Heart right ventricle (tissue), 16 donors: ENCODE data around the gene CST3. TPM values are rescaled to one million over a fixed set of nuclear protein-coding genes. Genes with fewer than 3 reads are reported as not detected.
"Not testable (repeated sequence)": the region's sequence is repeated elsewhere in the genome, so short reads cannot be mapped to it uniquely, and the experiment has no call there.

Experiments used
- ATAC-seq, 8 donors: fragments of 200-7000 bp; cut with Tn5 transposase; one replicate each; pipeline ENCODE4 v1.9.1; 2020; ENCODE audit warnings: mild to moderate bottlenecking in 8 of 8, moderate library complexity in 8 of 8, moderate number of reproducible peaks in 1 of 8
- DNase-seq, 2 donors: peaks; one replicate each; pipeline ENCODE4 v3.0.0-alpha.2; 2020
- H3K27ac ChIP-seq, 10 donors: fragments of 200-600 bp; sonication (generic) in 2 of 10; one replicate each; pipeline versions ENCODE4 v1.5.0 to v1.8.0; 2020 to 2022; ENCODE audit warnings: mild to moderate bottlenecking in 3 of 10
- H3K27me3 ChIP-seq, 7 donors: fragments of 200-600 bp; one replicate each; pipeline ENCODE4 v1.8.0; 2021 to 2022; ENCODE audit warnings: mild to moderate bottlenecking in 2 of 7
- H3K36me3 ChIP-seq, 9 donors: fragments of 200-600 bp; sonication (generic) in 1 of 9; one replicate each; pipeline versions ENCODE4 v1.5.0 to v1.8.0; 2020 to 2022; ENCODE audit warnings: mild to moderate bottlenecking in 2 of 9
- H3K4me1 ChIP-seq, 9 donors: fragments of 200-600 bp; sonication (generic) in 1 of 9; one replicate each; pipeline versions ENCODE4 v1.5.0 to v1.8.0; 2020 to 2022; ENCODE audit warnings: mild to moderate bottlenecking in 4 of 9
- H3K4me3 ChIP-seq, 10 donors: fragments of 200-600 bp; sonication (generic) in 2 of 10; one replicate each; pipeline versions ENCODE4 v1.5.0 to v1.8.0; 2020 to 2022; ENCODE audit warnings: mild to moderate bottlenecking in 7 of 10, moderate library complexity in 2 of 10
- H3K9me3 ChIP-seq, 11 donors: fragments of 200-600 bp in 10 of 11; sonication (generic) in 2 of 11; one replicate each; pipeline versions ENCODE4 v1.5.0 to v1.8.0; 2013 to 2022; ENCODE audit warnings: mild to moderate bottlenecking in 2 of 11, control low read depth in 1 of 11, moderate library complexity in 1 of 11
- CTCF ChIP-seq, 9 donors: fragments of 200-600 bp; sonication (generic) in 2 of 9; IDR thresholded peaks; one replicate each; pipeline versions ENCODE4 v1.5.0 to v1.8.0; 2021 to 2022; ENCODE audit warnings: antibody characterized with exemption in 9 of 9, mild to moderate bottlenecking in 5 of 9, moderate library complexity in 1 of 9
- WGBS, 2 donors: extraction: QIAGEN DNeasy Blood & Tissue Kit; methylation state at CpG; one replicate each; pipeline ENCODE4 v1.1.7; 2013; ENCODE audit warnings: inconsistent platforms in 1 of 2; 5-methylcytosine and 5-hydroxymethylcytosine counted together
- intact Hi-C, 10 donors: fragments of 100-400 bp; cut with DNase I; formaldehyde crosslinking; loops; one replicate each; pipeline versions ENCODE4 v1.11.1 to v1.14.2; 2022
- long read RNA-seq, 3 donors: library from polyadenylated mRNA; unstranded; transcript quantifications; one replicate each; pipeline ENCODE4 v2.0.0, GENCODE V29; 2020 to 2021
- polyA plus RNA-seq, 2 donors: library from polyadenylated mRNA; stranded (reverse); fragments of 200-250 nt; gene quantifications; one replicate each; pipeline ENCODE4 v1.2.3, GENCODE V29; 2013
- total RNA-seq, 10 donors: library from RNA; stranded (reverse); fragmentation: NEBNext Ultra II Directional in 3 of 10; extraction: Animal tissue kit (Norgen Biotek cat#: 25700) in 3 of 10; gene quantifications; one replicate each; pipeline versions ENCODE4 v1.2.1 to v1.2.4, GENCODE V29; 2021 to 2023
- donor health status: Arrhythmogenic right ventricular cardiomyopathy.
- donor health status: ischemic (EF 13 %, LVEDD 7.1; RV severe dilation, severe dysfunction).
- donor health status: healthy with polysubstance abuse.
- donor health status: DM: no; HTN: yes; CAD: no.
- donor health status: DM: no; HTN: no; CAD: no.
- donor health status: ischemic (EF 25% LVEDD 6.9; RV normal size, moderate dysfunction).
- donor health status: ischemic (EF 25% LVEDD 5.7; RV mildly dilated, moderate dysfunction).
- donor health status: healthy.
- donor health status: DM: yes; HTN: yes; CAD: no.
- donor health status: Ischemic cardiomyopathy.
- donor health status: ischemic (EF 35%, LVEDD 5.7; RV mildly dilated, moderate dysfunction).
- donor health status: nonischemic (EF 11% LVEDD 7.7; RV severe dilation, severe dysfunction).
- donor health status: DM: yes; HTN: yes; CAD: no.
- donor health status: PGD.
- donor health status: ischemic (EF 29% LVEDD 5.4; RV normal size, mild dysfunction).
- donor health status: nonischemic (EF 23%, LVEDD 6.1; RV moderate dilation, normal function).

Gene CST3
- total RNA-seq (1,000 to 10,000 TPM in 1 of 10 donors, 100 to 1,000 TPM in 9; 395 to 1,066 (median 576) TPM), polyA plus RNA-seq (100 to 1,000 TPM; 633 to 805 TPM)
- long read RNA-seq, donor 1, transcript CST3-201 (3 exons, 873 nt): major isoform, 683 of 705 reads
- long read RNA-seq, donor 1, partial matches to known transcripts: 6 of 705 reads
- long read RNA-seq, donor 1, other reads (novel, unspliced or antisense): 15 of 705 reads
- long read RNA-seq, donor 2, transcript CST3-201 (3 exons, 873 nt): major isoform, 666 of 685 reads
- long read RNA-seq, donor 2, partial matches to known transcripts: 4 of 685 reads
- long read RNA-seq, donor 2, other reads (novel, unspliced or antisense): 14 of 685 reads
- long read RNA-seq, donor 3, transcript CST3-201 (3 exons, 873 nt): major isoform, 167 of 173 reads
- long read RNA-seq, donor 3, partial matches to known transcripts: 2 of 173 reads
- long read RNA-seq, donor 3, other reads (novel, unspliced or antisense): 3 of 173 reads

- ATAC-seq (peak; percentile 77 to 94 (median 90)), DNase-seq (peak; percentile 94)
- intact Hi-C loops: loop anchor here in 5 of 10 donors (2.0 to 10.0 kb wide), 4 partner anchors 33 to 283 kb away; partner anchors contain the start of genes GZF1 (in 2 of the 5), NXT1 (in 2 of the 5) and CST9 (in 1 of the 5)
- Histone ChIP-seq H3K4me3 (peak within 1 kb of the TSS; percentile 73 to 100 (median 93)), H3K4me1 (peaks cover 5 to 61% (median 40%) of the 10 kb centered on the region in 9 donors), H3K27me3 (no peaks in the 10 kb centered on the region), H3K27ac (peak within 1 kb of the TSS; percentile 92 to 100 (median 98)), H3K36me3 (peaks cover 0 to 30% (median 7%) of the 10 kb centered on the region in 9 donors), H3K9me3 (no peaks in the 10 kb centered on the region)
- 0 to 1% methylated on average over 77 to 91 of the region's 92 CpGs for WGBS, 2 donors
- TF ChIP-seq CTCF (IDR thresholded peaks at IDR 0.05): peak in 2 of 9 donors; percentile 6 to 8
Observed at GRCh38 chr20:23637282-23638221, at the start of gene CST3. Gene CST3 (minus strand): TSS chr20:23637955. CDS start chr20:23637862, 93 bp downstream.

- no peak overlapping the region for H3K4me3 ChIP-seq
- DNase-seq (no peak), ATAC-seq (no peak)
- TF ChIP-seq CTCF (IDR thresholded peaks at IDR 0.05): no peak
- no peaks in the 10 kb centered on the region for H3K9me3 ChIP-seq
- intact Hi-C loops: no loop called here
- H3K27ac ChIP-seq: no peak overlapping the region
- 81 to 95% methylated on average over 4 of the region's 4 CpGs for WGBS, 2 donors
- H3K4me1 ChIP-seq: no peaks in the 10 kb centered on the region
- H3K36me3 ChIP-seq: no peaks in the 10 kb centered on the region
- peaks cover 0 to 5% (median 0%) of the 10 kb centered on the region in 7 donors for H3K27me3 ChIP-seq
Observed at GRCh38 chr20:23686046-23686750, 48.4 kb upstream of the CST3 start.

- 83 to 92% methylated on average over 4 of the region's 4 CpGs for WGBS, 2 donors
- H3K9me3 ChIP-seq, H3K27me3 ChIP-seq, H3K36me3 ChIP-seq, H3K27ac ChIP-seq, DNase-seq, intact Hi-C loops, H3K4me3 ChIP-seq, ATAC-seq, H3K4me1 ChIP-seq: not testable (repeated sequence)
Observed at GRCh38 chr20:23685529-23685896, 47.8 kb upstream of the CST3 start.

- Histone ChIP-seq H3K4me3 (no peak overlapping the region), H3K27ac (no peak overlapping the region), H3K27me3 (peaks cover 0 to 5% (median 0%) of the 10 kb centered on the region in 7 donors), H3K9me3 (no peaks in the 10 kb centered on the region), H3K4me1 (peaks cover 0 to 11% (median 0%) of the 10 kb centered on the region in 9 donors), H3K36me3 (no peaks in the 10 kb centered on the region)
- 87 to 91% methylated on average over 6 of the region's 6 CpGs for WGBS, 2 donors
- DNase-seq (no peak), ATAC-seq (no peak)
- TF ChIP-seq CTCF (IDR thresholded peaks at IDR 0.05): no peak
- intact Hi-C loops: no loop called here
Observed at GRCh38 chr20:23684261-23684660, 46.5 kb upstream of the CST3 start.
